Activated CD4-positive, alpha-beta T cell treated with anti-CD3 and anti-CD28 coated beads, Interleukin-2, amount 10 ng/mL, durations not matched to agents 7 days and 5 days (primary cell): Measurements from ENCODE around the gene AMBRA1. TPM values are rescaled to one million over a fixed set of nuclear protein-coding genes. Genes with fewer than 3 reads are reported as not detected.

Experiments used
- CTCF ChIA-PET: fragments of 350-600 bp; sonication (Branson Sonifier 250); formaldehyde crosslinking; loops from one replicate; lab custom pipeline; 2021; ENCODE audit warnings: antibody characterized with exemption; lab: Charles Lee
- POLR2A ChIA-PET: fragments of 350-600 bp; sonication (Branson Sonifier 250); formaldehyde crosslinking; loops from one replicate; lab custom pipeline; 2021; ENCODE audit warnings: antibody characterized with exemption; lab: Charles Lee
- DNase-seq: peaks from one replicate; pipeline ENCODE4 v3.0.0-alpha.2; 2020
- H3K27ac Mint-ChIP-seq: one replicate; pipeline ENCODE4 v1.8.0; 2021; ENCODE audit warnings: mild to moderate bottlenecking, moderate library complexity, mixed read lengths
- H3K27me3 Mint-ChIP-seq: one replicate; pipeline ENCODE4 v1.8.0; 2021; ENCODE audit warnings: mixed read lengths
- H3K36me3 Mint-ChIP-seq: one replicate; pipeline ENCODE4 v1.8.0; 2021; ENCODE audit warnings: low read depth, mixed read lengths
- H3K4me1 Mint-ChIP-seq: one replicate; pipeline ENCODE4 v1.8.0; 2021; ENCODE audit warnings: mixed read lengths
- H3K4me3 Mint-ChIP-seq: one replicate; pipeline ENCODE4 v1.8.0; 2021; ENCODE audit warnings: mild to moderate bottlenecking, moderate library complexity, mixed read lengths
- H3K9me3 Mint-ChIP-seq: one replicate; pipeline ENCODE4 v1.8.0; 2021; ENCODE audit warnings: mixed read lengths
- total RNA-seq, 2 experiments: library from RNA; stranded (reverse); gene quantifications; one replicate each; pipeline ENCODE4 v1.2.3, GENCODE V29; 2021

AMBRA1 gene
- total RNA-seq, 2 experiments from 2014 or later = 38.4 to 40.0 TPM

GRCh38 chr11:46389450-46390330 lies 204.1 kb downstream of the AMBRA1 start:
- POLR2A ChIA-PET = no interaction called here

GRCh38 chr11:46388619-46389449 lies 205.0 kb downstream of the AMBRA1 start:
- peaks cover 65% of the 10 kb centered on the region for H3K27me3 Mint-ChIP-seq
- CTCF ChIA-PET = interaction anchor here (1.0 to 3.0 kb wide), 9 partner anchors 13 to 140 kb away, joined by 3 to 9 read pairs (median 4); no protein-coding TSS in a partner anchor
- H3K4me1 Mint-ChIP-seq = peaks cover 25% of the 10 kb centered on the region
- no peak for DNase-seq
- H3K4me3 Mint-ChIP-seq = no peak overlapping the region
- peaks cover 2% of the 10 kb centered on the region for H3K36me3 Mint-ChIP-seq
- POLR2A ChIA-PET = no interaction called here
- H3K9me3 Mint-ChIP-seq = no peaks in the 10 kb centered on the region
- no peak overlapping the region for H3K27ac Mint-ChIP-seq

More at GRCh38 chr11:46389450-46390330, 204.1 kb downstream of the AMBRA1 start:
- CTCF ChIA-PET = interaction anchor here (0.7 to 3.0 kb wide), 8 partner anchors 12 to 117 kb away, joined by 3 to 9 read pairs (median 4); no protein-coding TSS in a partner anchor
- Mint-ChIP-seq H3K36me3 (peaks cover 2% of the 10 kb centered on the region), H3K27ac (no peak overlapping the region), H3K27me3 (peaks cover 65% of the 10 kb centered on the region), H3K4me3 (peak overlapping the region; percentile 27), H3K9me3 (no peaks in the 10 kb centered on the region), H3K4me1 (peaks cover 25% of the 10 kb centered on the region)
- DNase-seq = peak; percentile 52

- peak; percentile 33 for DNase-seq
- CTCF ChIA-PET = interaction anchor here (0.9 to 3.0 kb wide), 13 partner anchors 10 to 229 kb away, joined by 3 to 9 read pairs (median 3); partner anchors contain the start of gene ATG13
- POLR2A ChIA-PET = no interaction called here
- Mint-ChIP-seq H3K4me3 (no peak overlapping the region), H3K4me1 (peaks cover 23% of the 10 kb centered on the region), H3K36me3 (peaks cover 2% of the 10 kb centered on the region), H3K9me3 (no peaks in the 10 kb centered on the region), H3K27ac (no peak overlapping the region), H3K27me3 (peaks cover 66% of the 10 kb centered on the region)
These were observed 205.8 kb downstream of the AMBRA1 start for GRCh38 chr11:46387919-46388618.

- ChIA-PET POLR2A (no interaction called here), CTCF (interaction anchor here (0.5 to 3.0 kb wide), 9 partner anchors 9 to 230 kb away, joined by 3 to 8 read pairs (median 3); partner anchors contain the start of gene ATG13)
- Mint-ChIP-seq H3K9me3 (no peaks in the 10 kb centered on the region), H3K36me3 (no peaks in the 10 kb centered on the region), H3K27ac (no peak overlapping the region), H3K4me1 (peaks cover 18% of the 10 kb centered on the region), H3K4me3 (no peak overlapping the region), H3K27me3 (peaks cover 60% of the 10 kb centered on the region)
- no peak for DNase-seq
These were observed 206.4 kb downstream of the AMBRA1 start for GRCh38 chr11:46387456-46387855.

GRCh38 chr11:46386674-46387073 lies 207.1 kb downstream of the AMBRA1 start:
- H3K27ac Mint-ChIP-seq = no peak overlapping the region
- no peaks in the 10 kb centered on the region for H3K9me3 Mint-ChIP-seq
- POLR2A ChIA-PET = no interaction called here
- H3K4me3 Mint-ChIP-seq = no peak overlapping the region
- H3K4me1 Mint-ChIP-seq = peaks cover 23% of the 10 kb centered on the region
- no peak for DNase-seq
- H3K36me3 Mint-ChIP-seq = peaks cover 2% of the 10 kb centered on the region
- H3K27me3 Mint-ChIP-seq = peaks cover 65% of the 10 kb centered on the region
- CTCF ChIA-PET = interaction anchor here (0.5 to 3.0 kb wide), 3 partner anchors 18 to 144 kb away, joined by 3 to 8 read pairs (median 3); no protein-coding TSS in a partner anchor

- no peak for DNase-seq
- Mint-ChIP-seq H3K9me3 (no peaks in the 10 kb centered on the region), H3K36me3 (peaks cover 2% of the 10 kb centered on the region), H3K27me3 (peaks cover 65% of the 10 kb centered on the region), H3K27ac (no peak overlapping the region), H3K4me3 (no peak overlapping the region), H3K4me1 (peaks cover 23% of the 10 kb centered on the region)
- CTCF ChIA-PET = no interaction called here
- POLR2A ChIA-PET = no interaction called here
These were observed 207.7 kb downstream of the AMBRA1 start for GRCh38 chr11:46386005-46386578.

GRCh38 chr11:46385169-46386004 lies 208.4 kb downstream of the AMBRA1 start:
- peaks cover 2% of the 10 kb centered on the region for H3K36me3 Mint-ChIP-seq
- no peak overlapping the region for H3K27ac Mint-ChIP-seq
- H3K4me3 Mint-ChIP-seq = no peak overlapping the region
- peaks cover 23% of the 10 kb centered on the region for H3K4me1 Mint-ChIP-seq
- DNase-seq = no peak
- H3K27me3 Mint-ChIP-seq = peaks cover 58% of the 10 kb centered on the region
- CTCF ChIA-PET = interaction anchor here (0.7 to 1.1 kb wide), 2 partner anchors 34 to 130 kb away, joined by 3 to 4 read pairs; no protein-coding TSS in a partner anchor
- no peaks in the 10 kb centered on the region for H3K9me3 Mint-ChIP-seq
- POLR2A ChIA-PET = no interaction called here

- Mint-ChIP-seq H3K27me3 (peaks cover 46% of the 10 kb centered on the region), H3K36me3 (peaks cover 4% of the 10 kb centered on the region), H3K4me3 (no peak overlapping the region), H3K27ac (no peak overlapping the region), H3K9me3 (no peaks in the 10 kb centered on the region), H3K4me1 (peaks cover 22% of the 10 kb centered on the region)
- CTCF ChIA-PET = interaction anchor here (0.6 to 1.5 kb wide), 4 partner anchors 8 to 211 kb away, joined by 3 to 5 read pairs (median 4); no protein-coding TSS in a partner anchor
- POLR2A ChIA-PET = no interaction called here
- no peak for DNase-seq
These were observed 209.7 kb downstream of the AMBRA1 start for GRCh38 chr11:46383974-46384701.

- ChIA-PET CTCF (interaction anchor here (0.6 to 1.5 kb wide), 4 partner anchors 9 to 212 kb away, joined by 3 to 5 read pairs (median 4); no protein-coding TSS in a partner anchor), POLR2A (no interaction called here)
- Mint-ChIP-seq H3K9me3 (no peaks in the 10 kb centered on the region), H3K4me1 (peaks cover 21% of the 10 kb centered on the region), H3K36me3 (peaks cover 7% of the 10 kb centered on the region), H3K4me3 (no peak overlapping the region), H3K27ac (no peak overlapping the region), H3K27me3 (peaks cover 38% of the 10 kb centered on the region)
- no peak for DNase-seq
These were observed 210.4 kb downstream of the AMBRA1 start for GRCh38 chr11:46383404-46383758.

- CTCF ChIA-PET = interaction anchor here (1.2 to 1.5 kb wide), 3 partner anchors 10 to 33 kb away, joined by 4 to 5 read pairs (median 4); no protein-coding TSS in a partner anchor
- no peak overlapping the region for H3K4me3 Mint-ChIP-seq
- no peak overlapping the region for H3K27ac Mint-ChIP-seq
- peaks cover 15% of the 10 kb centered on the region for H3K4me1 Mint-ChIP-seq
- H3K36me3 Mint-ChIP-seq = peaks cover 12% of the 10 kb centered on the region
- POLR2A ChIA-PET = no interaction called here
- no peak for DNase-seq
- peaks cover 32% of the 10 kb centered on the region for H3K27me3 Mint-ChIP-seq
- no peaks in the 10 kb centered on the region for H3K9me3 Mint-ChIP-seq
These were observed 211.0 kb downstream of the AMBRA1 start for GRCh38 chr11:46382646-46383403.
